A673 (cell line): ENCODE measurements around the gene OSGEP. TPM values are rescaled to one million over a fixed set of nuclear protein-coding genes. Genes with fewer than 3 reads are reported as not detected.

ENCODE experiments used
- BruUV-seq: library from RNA; stranded (reverse); fragments of 400-500 nt; replicated peaks from 2 replicates; lab custom pipeline; 2021; lab: Mats Ljungman, UMichigan
- CTCF ChIA-PET: fragments of 300-600 bp; sonication (Branson Sonifier 250); formaldehyde crosslinking; loops from one replicate; lab custom pipeline; 2022; ENCODE audit warnings: antibody characterized with exemption; lab: Charles Lee
- POLR2A ChIA-PET: fragments of 300-600 bp; sonication (Branson Sonifier 250); formaldehyde crosslinking; loops from one replicate; lab custom pipeline; 2022; ENCODE audit warnings: antibody characterized with exemption; ENCODE audit not compliant: low non-redundant PET; lab: Charles Lee
- DNase-seq: peaks from one replicate; pipeline ENCODE4 v3.0.0-alpha.2; 2015; ENCODE audit warnings: low spot score
- H3K27ac ChIP-seq: fragments of 200-600 bp; sonication (generic); 2 replicates; pipeline ENCODE4 v1.5.1; 2016; ENCODE audit warnings: mixed run types, low read depth, mild to moderate bottlenecking, mixed read lengths, antibody characterized with exemption, low read length; ENCODE audit not compliant: poor library complexity, severe bottlenecking
- H3K27me3 ChIP-seq: fragments of 200-600 bp; sonication (generic); replicated peaks from 2 replicates; pipeline ENCODE4 v1.6.1; 2017; ENCODE audit warnings: mixed run types, low read depth, mild to moderate bottlenecking, mixed read lengths, antibody characterized with exemption, low read length; ENCODE audit not compliant: insufficient read depth, poor library complexity
- H3K36me3 ChIP-seq: fragments of 200-600 bp; sonication (generic); 2 replicates; pipeline ENCODE4 v1.6.1; 2016; ENCODE audit warnings: mixed run types, mild to moderate bottlenecking, mixed read lengths, antibody characterized with exemption, low read length; ENCODE audit not compliant: insufficient read depth, poor library complexity, severe bottlenecking
- H3K4me1 ChIP-seq: fragments of 200-600 bp; sonication (generic); 2 replicates; pipeline ENCODE4 v1.6.1; 2017; ENCODE audit warnings: mixed run types, mild to moderate bottlenecking, mixed read lengths, antibody characterized with exemption, low read length; ENCODE audit not compliant: insufficient read depth, poor library complexity, severe bottlenecking
- H3K4me3 ChIP-seq: fragments of 200-600 bp; sonication (generic); 2 replicates; pipeline ENCODE4 v1.5.1; 2016; ENCODE audit warnings: low read depth, mixed run types, mild to moderate bottlenecking, mixed read lengths, low read length; ENCODE audit not compliant: poor library complexity, severe bottlenecking
- H3K9me3 ChIP-seq: fragments of 200-600 bp; sonication (generic); 2 replicates; pipeline ENCODE4 v1.6.1; 2016; ENCODE audit warnings: mixed run types, low read depth, mild to moderate bottlenecking, mixed read lengths, antibody characterized with exemption, low read length; ENCODE audit not compliant: poor library complexity, severe bottlenecking
- CTCF ChIP-seq: fragments of 300-800, 200-600 bp; sonication (generic); conservative IDR thresholded peaks from 2 replicates; pipeline ENCODE4 v1.5.1; 2017; ENCODE audit warnings: low read depth, mild to moderate bottlenecking, antibody characterized with exemption, low read length, moderate library complexity, mixed read lengths
- EZH2 ChIP-seq: fragments of 200-600 bp; sonication (generic); IDR thresholded peaks from 2 replicates; pipeline ENCODE4 v1.6.1; 2017; ENCODE audit warnings: borderline replicate concordance, low read depth, mild to moderate bottlenecking, mixed read lengths, antibody characterized with exemption, low read length; ENCODE audit not compliant: poor library complexity, severe bottlenecking
- intact Hi-C: fragments of 100-400 bp; cut with micrococcal nuclease; formaldehyde crosslinking; loops from one replicate; pipeline ENCODE4 v1.10.0; 2022; ENCODE audit not compliant: unreplicated experiment
- total RNA-seq: library from RNA; stranded (reverse); gene quantifications from 2 replicates; pipeline ENCODE4 v1.2.3, GENCODE V29; 2021

Gene OSGEP
- total RNA-seq, 1 experiment from 2014 or later, result 67.8 TPM

DNA sequence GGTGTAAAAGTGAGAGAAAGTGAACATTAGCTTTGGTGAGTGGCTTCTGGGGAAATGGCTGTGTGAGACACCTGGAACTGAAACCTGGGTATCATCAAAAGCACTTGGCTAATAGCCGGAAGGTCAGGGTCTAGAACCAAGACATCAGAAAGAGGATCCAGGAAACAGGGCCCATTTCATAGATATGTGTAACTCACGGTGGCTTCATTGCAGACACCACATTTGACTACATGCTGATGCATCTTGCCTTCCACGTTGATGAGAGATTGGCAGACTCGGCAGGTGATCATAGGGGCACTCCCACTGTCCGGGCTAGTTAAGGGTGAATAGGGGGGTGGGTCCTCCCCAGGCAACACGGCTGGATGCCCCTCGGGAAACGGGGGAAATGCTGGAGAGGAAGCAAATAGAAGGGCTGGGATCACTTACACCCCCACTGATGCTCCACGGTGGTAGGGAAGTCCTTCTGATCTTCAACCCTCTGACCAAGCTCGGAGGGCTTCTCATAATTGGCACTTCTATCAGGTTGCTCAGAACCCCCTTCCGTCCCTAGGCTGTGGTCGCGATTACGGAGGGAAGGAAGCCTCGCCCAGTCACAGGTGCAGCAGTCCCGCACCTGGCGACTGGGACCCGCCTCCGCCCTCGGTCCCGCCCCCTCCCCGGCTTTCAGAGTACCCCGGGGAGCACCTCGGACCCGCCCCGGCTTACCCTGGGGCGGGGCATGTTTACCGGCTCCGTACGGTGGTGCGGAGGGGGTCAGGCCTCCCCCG is 6.0 kb upstream of the OSGEP start:
- intact Hi-C loops, result loop anchor here (5.0 kb wide), 1 partner anchor 222 kb away; the partner anchor contains the start of gene RNASE4
- DNase-seq, result no peak
- Histone ChIP-seq H3K9me3 (no peaks in the 10 kb centered on the region), H3K36me3 (peaks cover 41% of the 10 kb centered on the region), H3K27me3 (no peaks in the 10 kb centered on the region), H3K4me3 (peak overlapping the region; percentile 86), H3K27ac (peak overlapping the region; percentile 91), H3K4me1 (peaks cover 18% of the 10 kb centered on the region)
- TF ChIP-seq EZH2 (no peak), CTCF (no peak)
- ChIA-PET POLR2A (interaction anchor here (0.6 to 1.2 kb wide), 2 partner anchors 9 to 66 kb away, joined by 3 read pairs; partner anchors contain the start of gene PNP), CTCF (no interaction called here)
- no TSS peak for BruUV-seq

DNA sequence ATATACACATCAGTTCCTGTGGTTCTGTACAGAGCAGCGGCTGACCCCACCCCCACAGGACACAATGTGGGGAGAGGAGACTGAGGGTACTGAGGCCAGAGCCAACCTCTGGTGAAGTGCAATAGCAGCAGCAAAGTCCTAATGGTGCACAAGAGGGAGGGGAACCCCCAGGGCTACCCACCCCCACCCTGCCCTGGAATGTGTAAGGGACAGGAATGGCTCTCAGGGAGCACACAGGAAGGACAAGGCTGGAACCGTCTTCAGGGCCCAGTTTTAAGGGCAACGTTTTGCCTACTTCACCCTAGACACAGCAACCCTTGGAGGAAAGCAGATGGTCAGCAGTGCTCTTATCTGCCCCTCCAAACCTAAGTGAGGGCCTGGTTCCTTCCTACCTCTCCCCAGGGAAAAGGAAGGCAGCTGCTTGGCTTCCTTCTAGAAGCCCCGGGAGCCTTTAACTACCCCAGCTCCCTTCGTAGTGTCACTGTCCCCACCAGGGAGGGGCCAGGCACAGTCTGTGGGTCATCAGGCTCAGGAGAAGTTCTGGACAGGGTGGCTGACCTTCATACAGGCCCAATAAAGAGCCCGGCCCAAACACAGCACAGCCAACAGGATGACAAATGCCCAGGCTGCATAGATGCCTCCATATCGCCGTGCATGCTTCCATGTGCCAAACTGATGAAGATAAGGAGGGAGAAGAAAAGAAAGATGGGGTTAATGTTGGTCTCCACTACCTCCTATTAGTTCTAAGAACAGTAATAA is 3.6 kb upstream of the OSGEP start:
- DNase-seq, result no peak
- no peaks in the 10 kb centered on the region for H3K9me3 ChIP-seq
- peaks cover 18% of the 10 kb centered on the region for H3K4me1 ChIP-seq
- H3K36me3 ChIP-seq, result peaks cover 41% of the 10 kb centered on the region
- no peaks in the 10 kb centered on the region for H3K27me3 ChIP-seq
- intact Hi-C loops, result loop anchor here (5.0 kb wide), 1 partner anchor 154 kb away; no protein-coding TSS in a partner anchor
- no TSS peak for BruUV-seq
- no peak overlapping the region for H3K27ac ChIP-seq
- CTCF ChIA-PET, result no interaction called here
- no peak overlapping the region for H3K4me3 ChIP-seq
- POLR2A ChIA-PET, result no interaction called here
- TF ChIP-seq EZH2 (no peak), CTCF (no peak)

DNA sequence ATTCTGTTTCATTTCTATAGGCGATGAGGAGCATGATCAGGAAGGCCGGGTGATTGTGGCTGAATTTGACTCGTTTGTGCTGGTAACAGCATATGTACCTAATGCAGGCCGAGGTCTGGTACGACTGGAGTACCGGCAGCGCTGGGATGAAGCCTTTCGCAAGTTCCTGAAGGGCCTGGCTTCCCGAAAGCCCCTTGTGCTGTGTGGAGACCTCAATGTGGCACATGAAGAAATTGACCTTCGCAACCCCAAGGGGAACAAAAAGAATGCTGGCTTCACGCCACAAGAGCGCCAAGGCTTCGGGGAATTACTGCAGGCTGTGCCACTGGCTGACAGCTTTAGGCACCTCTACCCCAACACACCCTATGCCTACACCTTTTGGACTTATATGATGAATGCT is 2.4 kb upstream of the OSGEP start:
- Histone ChIP-seq H3K4me3 (no peak overlapping the region), H3K27ac (peak overlapping the region; percentile 96), H3K27me3 (no peaks in the 10 kb centered on the region), H3K36me3 (peaks cover 47% of the 10 kb centered on the region), H3K9me3 (no peaks in the 10 kb centered on the region), H3K4me1 (peaks cover 18% of the 10 kb centered on the region)
- no TSS peak for BruUV-seq
- CTCF ChIA-PET, result no interaction called here
- no peak for DNase-seq
- intact Hi-C loops, result loop anchor here (5.0 kb wide), 1 partner anchor 155 kb away; no protein-coding TSS in a partner anchor
- POLR2A ChIA-PET, result no interaction called here
- no peak for TF ChIP-seq CTCF
- TF ChIP-seq EZH2, result no peak
